NCI-H1417 (cell line): Measurements from ENCODE around the gene PIANP.
"Not testable (repeated sequence)": the region's sequence is repeated elsewhere in the genome, so short reads cannot be mapped to it uniquely, and the experiment has no call there.

ENCODE experiments used
- DNase-seq, 3 experiments: peaks; one replicate each; lab custom pipeline; 2025; lab: John Stamatoyannopoulos, UW

Gene PIANP

GRCh38 chr12:6708351-6708750, 7.7 kb upstream of the PIANP start:
- not testable (repeated sequence) for DNase-seq

- peak in 2 of 3 experiments; percentile 52 to 76 for DNase-seq
These were observed 3.0 kb upstream of the PIANP start for GRCh38 chr12:6703631-6704030.

GRCh38 chr12:6701078-6701768, 608 bp upstream of the PIANP start:
- DNase-seq, result no peak

- peak in 2 of 3 experiments; percentile 71 to 81 for DNase-seq
These were observed 498 bp downstream of the PIANP start for GRCh38 chr12:6699989-6700645.

GRCh38 chr12:6699259-6699988, 1.2 kb downstream of the PIANP start:
- no peak for DNase-seq

- DNase-seq, result no peak
These were observed 2.1 kb downstream of the PIANP start for GRCh38 chr12:6698352-6699046.

- DNase-seq, result peak; percentile 6 to 28 (median 27)
These were observed 2.8 kb downstream of the PIANP start for GRCh38 chr12:6697584-6698351.

- no peak for DNase-seq
These were observed 3.7 kb downstream of the PIANP start for GRCh38 chr12:6696690-6697583.

- DNase-seq, result no peak
These were observed 5.1 kb downstream of the PIANP start for GRCh38 chr12:6695313-6696045.

- DNase-seq, result no peak
These were observed 5.9 kb downstream of the PIANP start for GRCh38 chr12:6694701-6695100.

- DNase-seq, result no peak
These were observed 6.7 kb downstream of the PIANP start for GRCh38 chr12:6693832-6694355.

- no peak for DNase-seq
These were observed 7.7 kb downstream of the PIANP start for GRCh38 chr12:6692888-6693287.

- no peak for DNase-seq
These were observed 9.1 kb downstream of the PIANP start for GRCh38 chr12:6691473-6691872.

GRCh38 chr12:6688999-6689882, 11.4 kb downstream of the PIANP start, which contains the start of gene ZNF384:
ZNF384 (minus strand) TSS chr12:6689375; CDS start chr12:6679520, 9,855 bp downstream.
- DNase-seq, result peak; percentile 98 to 100 (median 99)

GRCh38 chr12:6688543-6688998, 12.0 kb downstream of the PIANP start:
- no peak for DNase-seq

GRCh38 chr12:6685814-6686213, 14.8 kb downstream of the PIANP start:
- DNase-seq, result no peak

- DNase-seq, result peak; percentile 6 to 68 (median 23)
These were observed 16.0 kb downstream of the PIANP start for GRCh38 chr12:6684609-6685008.

- no peak for DNase-seq
These were observed 23.7 kb downstream of the PIANP start for GRCh38 chr12:6676962-6677361.
